Posterior vena cava (tissue), 2 donors: ENCODE results near the gene APOBEC3H. TPM values are rescaled to one million over a fixed set of nuclear protein-coding genes. Genes with fewer than 3 reads are reported as not detected.

ENCODE experiments used
- DNase-seq: peaks from one replicate; pipeline ENCODE4 v3.0.0-alpha.2; 2020; ENCODE audit warnings: low spot score
- intact Hi-C, 2 donors: fragments of 100-400 bp; cut with DNase I; formaldehyde crosslinking; loops; one replicate each; pipeline versions ENCODE4 v1.14.1 to v1.14.2; 2022 to 2023
- total RNA-seq, 2 donors: library from RNA; stranded (reverse); fragmentation: NEBNext Ultra II Directional; extraction: Animal tissue kit (Norgen Biotek cat#: 25700); gene quantifications; one replicate each; pipeline ENCODE4 v1.2.1, GENCODE V29; 2021
- donor health status: DM: yes; HTN: yes; CAD: no.
- donor health status: DM: yes; HTN: yes; CAD: no.

APOBEC3H gene
- total RNA-seq, 2 donors from 2014 or later = 0.24 TPM; not detected in 1

- DNase-seq = no peak
- intact Hi-C loops = loop anchor here in 1 of 2 donors (1.0 to 5.0 kb wide), 2 partner anchors 28 to 289 kb away; no protein-coding TSS in a partner anchor
Observed at GRCh38 chr22:39101226-39101625, 4.2 kb downstream of the APOBEC3H start.

- DNase-seq = no peak
- intact Hi-C loops = loop anchor here in 1 of 2 donors (5.0 kb wide), 1 partner anchor 291 kb away; no protein-coding TSS in a partner anchor
Observed at GRCh38 chr22:39103431-39103830, 6.4 kb downstream of the APOBEC3H start.

GRCh38 chr22:39106326-39106725 is 9.3 kb downstream of the APOBEC3H start:
- intact Hi-C loops = no loop called here
- DNase-seq = no peak

- DNase-seq = no peak
- intact Hi-C loops = no loop called here
Observed at GRCh38 chr22:39108487-39108886, 11.4 kb downstream of the APOBEC3H start.

GRCh38 chr22:39109361-39109760 is 12.3 kb downstream of the APOBEC3H start:
- no peak for DNase-seq

GRCh38 chr22:39110631-39111561 is 13.9 kb downstream of the APOBEC3H start:
- intact Hi-C loops = no loop called here
- no peak for DNase-seq

More at GRCh38 chr22:39109361-39109760, 12.3 kb downstream of the APOBEC3H start:
- intact Hi-C loops = no loop called here

- no peak for DNase-seq
- intact Hi-C loops = no loop called here
Observed at GRCh38 chr22:39114112-39114511, 17.1 kb downstream of the APOBEC3H start.

- intact Hi-C loops = loop anchor here in 1 of 2 donors (5.0 kb wide), 1 partner anchor 103 kb away; the partner anchor contains the start of gene APOBEC3C
- no peak for DNase-seq
Observed at GRCh38 chr22:39115570-39115969, 18.5 kb downstream of the APOBEC3H start.

- intact Hi-C loops = loop anchor here in 1 of 2 donors (5.0 kb wide), 1 partner anchor 104 kb away; the partner anchor contains the start of gene APOBEC3C
- DNase-seq = no peak
Observed at GRCh38 chr22:39115977-39116621, 19.1 kb downstream of the APOBEC3H start.

- DNase-seq = no peak
Observed at GRCh38 chr22:39117585-39118191, 20.6 kb downstream of the APOBEC3H start.

GRCh38 chr22:39120983-39121382 is 23.9 kb downstream of the APOBEC3H start:
- intact Hi-C loops = loop anchor here in 1 of 2 donors (10.0 kb wide), 1 partner anchor 116 kb away; no protein-coding TSS in a partner anchor

More at GRCh38 chr22:39117585-39118191, 20.6 kb downstream of the APOBEC3H start:
- intact Hi-C loops = loop anchor here in 1 of 2 donors (5.0 kb wide), 1 partner anchor 105 kb away; the partner anchor contains the start of gene APOBEC3C

GRCh38 chr22:39122772-39123470 is 25.9 kb downstream of the APOBEC3H start:
- intact Hi-C loops = loop anchor here in 1 of 2 donors (10.0 kb wide), 1 partner anchor 118 kb away; no protein-coding TSS in a partner anchor
- DNase-seq = peak; percentile 59

More at GRCh38 chr22:39120983-39121382, 23.9 kb downstream of the APOBEC3H start:
- DNase-seq = no peak

GRCh38 chr22:39123751-39124581 is 26.9 kb downstream of the APOBEC3H start:
- intact Hi-C loops = loop anchor here in 1 of 2 donors (10.0 kb wide), 1 partner anchor 119 kb away; no protein-coding TSS in a partner anchor
- peak; percentile 73 for DNase-seq

GRCh38 chr22:39125622-39126021 is 28.6 kb downstream of the APOBEC3H start:
- DNase-seq = no peak
- intact Hi-C loops = loop anchor here in 1 of 2 donors (10.0 kb wide), 1 partner anchor 121 kb away; no protein-coding TSS in a partner anchor

- peak; percentile 69 for DNase-seq
Observed at GRCh38 chr22:39128508-39128907, 31.5 kb downstream of the APOBEC3H start.

GRCh38 chr22:39129081-39129480 is 32.0 kb downstream of the APOBEC3H start:
- intact Hi-C loops = loop anchor here in 1 of 2 donors (10.0 kb wide), 1 partner anchor 124 kb away; no protein-coding TSS in a partner anchor
- no peak for DNase-seq

More at GRCh38 chr22:39128508-39128907, 31.5 kb downstream of the APOBEC3H start:
- intact Hi-C loops = loop anchor here in 1 of 2 donors (10.0 kb wide), 1 partner anchor 124 kb away; no protein-coding TSS in a partner anchor

- intact Hi-C loops = loop anchor here in 1 of 2 donors (10.0 kb wide), 2 partner anchors 125 to 265 kb away; no protein-coding TSS in a partner anchor
- peak; percentile 75 for DNase-seq
Observed at GRCh38 chr22:39129746-39130145, 32.7 kb downstream of the APOBEC3H start.
